Measurements from ENCODE around the gene KIF23. TPM values are rescaled to one million over a fixed set of nuclear protein-coding genes. Genes with fewer than 3 reads are reported as not detected.

KIF23 gene
- polyA plus RNA-seq, 3 donors: 1.5 to 8.1 (median 1.8) TPM

DNA sequence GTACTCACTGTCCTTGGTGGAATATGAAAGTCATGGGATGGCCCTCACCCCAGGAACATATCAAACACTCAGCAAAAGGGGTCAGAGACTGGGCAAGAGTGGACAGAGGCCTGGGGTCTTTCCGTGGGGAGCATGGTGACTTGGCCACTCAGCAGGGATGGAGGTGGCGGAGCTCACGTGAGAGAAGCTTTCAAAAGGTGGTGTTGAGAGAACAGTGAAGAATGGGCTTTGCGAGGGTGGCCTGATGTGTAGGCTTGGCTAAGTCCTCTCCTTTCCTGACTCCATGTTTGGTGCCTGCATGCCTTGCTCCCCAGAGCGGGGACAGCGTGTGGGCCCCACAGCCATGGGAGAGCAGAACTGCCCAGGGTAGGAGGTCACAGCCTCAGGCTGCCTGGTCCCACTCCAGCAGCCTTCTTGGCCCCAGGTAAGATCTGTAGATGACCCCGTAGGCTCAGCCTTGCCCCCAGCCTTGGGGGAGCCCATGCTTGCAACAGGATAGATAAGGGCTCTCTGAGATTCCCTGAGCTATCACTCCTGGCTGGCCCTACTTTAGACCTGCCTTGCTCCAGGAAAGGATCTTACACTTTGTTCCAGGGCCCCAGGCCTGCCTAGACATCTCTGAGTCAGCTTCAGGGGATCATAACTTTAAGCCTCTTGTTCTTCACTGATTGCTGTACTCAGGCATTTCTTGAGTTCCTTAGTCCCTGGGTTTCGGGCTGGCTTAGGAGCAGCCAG lies 55.5 kb downstream of the KIF23 start:
- intact Hi-C loops (cut with micrococcal nuclease): loop anchor here (10.0 kb wide), 6 partner anchors 415 to 1345 kb away; partner anchors contain the start of gene TLE3 (in 1 of the 2)
- no peak overlapping the region for H3K27ac ChIP-seq (ENCODE audit: low read depth in 1 of 2, low read length in 2 of 2)
- Mint-ChIP-seq H3K4me3 (no peak overlapping the region), H3K27ac (no peak overlapping the region), H3K9me3 (no peaks in the 10 kb centered on the region), H3K36me3 (no peaks in the 10 kb centered on the region), H3K4me1 (peaks cover 5% of the 10 kb centered on the region), H3K27me3 (ENCODE audit: low read depth in 3 of 3) (peaks cover 2 to 10% (median 2%) of the 10 kb centered on the region in 3 donors)
- no peaks in the 10 kb centered on the region for H3K27me3 ChIP-seq (ENCODE audit: control insufficient read depth in 2 of 2, insufficient read depth in 2 of 2, low read length in 2 of 2)
- no peak for DNase-seq
- H3K9me3 ChIP-seq (replicated peaks in 1 of 2; ENCODE audit: control insufficient read depth in 1 of 2, insufficient read depth in 1 of 2, low read length in 2 of 2): no peaks in the 10 kb centered on the region
- no peak overlapping the region for H3K4me3 ChIP-seq (replicated peaks in 1 of 3; ENCODE audit: low read depth in 2 of 3, low read length in 3 of 3)
- H3K36me3 ChIP-seq (replicated peaks in 1 of 2; ENCODE audit: control insufficient read depth in 1 of 2, insufficient read depth in 2 of 2, low read length in 2 of 2): no peaks in the 10 kb centered on the region
- no peak overlapping the region for H3K4me2 ChIP-seq (replicated peaks; ENCODE audit: extremely low read depth, low read length, poor library complexity, severe bottlenecking)
- H3K79me2 ChIP-seq (ENCODE audit: insufficient read depth, low read length): no peaks in the 10 kb centered on the region
- WGBS (ENCODE audit: insufficient coverage): 95% methylated on average over 7 of the region's 8 CpGs
- no peaks in the 10 kb centered on the region for H3K4me1 ChIP-seq (ENCODE audit: control insufficient read depth in 1 of 2, insufficient read depth in 2 of 2, low read length in 2 of 2)
- no peak overlapping the region for H3K9ac ChIP-seq (ENCODE audit: insufficient read depth, low read length, poor library complexity, severe bottlenecking)
- TF ChIP-seq, protein P1, sequence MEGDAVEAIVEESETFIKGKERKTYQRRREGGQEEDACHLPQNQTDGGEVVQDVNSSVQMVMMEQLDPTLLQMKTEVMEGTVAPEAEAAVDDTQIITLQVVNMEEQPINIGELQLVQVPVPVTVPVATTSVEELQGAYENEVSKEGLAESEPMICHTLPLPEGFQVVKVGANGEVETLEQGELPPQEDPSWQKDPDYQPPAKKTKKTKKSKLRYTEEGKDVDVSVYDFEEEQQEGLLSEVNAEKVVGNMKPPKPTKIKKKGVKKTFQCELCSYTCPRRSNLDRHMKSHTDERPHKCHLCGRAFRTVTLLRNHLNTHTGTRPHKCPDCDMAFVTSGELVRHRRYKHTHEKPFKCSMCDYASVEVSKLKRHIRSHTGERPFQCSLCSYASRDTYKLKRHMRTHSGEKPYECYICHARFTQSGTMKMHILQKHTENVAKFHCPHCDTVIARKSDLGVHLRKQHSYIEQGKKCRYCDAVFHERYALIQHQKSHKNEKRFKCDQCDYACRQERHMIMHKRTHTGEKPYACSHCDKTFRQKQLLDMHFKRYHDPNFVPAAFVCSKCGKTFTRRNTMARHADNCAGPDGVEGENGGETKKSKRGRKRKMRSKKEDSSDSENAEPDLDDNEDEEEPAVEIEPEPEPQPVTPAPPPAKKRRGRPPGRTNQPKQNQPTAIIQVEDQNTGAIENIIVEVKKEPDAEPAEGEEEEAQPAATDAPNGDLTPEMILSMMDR (IDR thresholded peaks at IDR 0.05): no peak
- no peaks in the 10 kb centered on the region for H4K20me1 ChIP-seq (ENCODE audit: insufficient read depth, low read length)
- H2AFZ ChIP-seq (ENCODE audit: insufficient read depth, low read depth, low read length, poor library complexity, severe bottlenecking): no peak overlapping the region

DNA sequence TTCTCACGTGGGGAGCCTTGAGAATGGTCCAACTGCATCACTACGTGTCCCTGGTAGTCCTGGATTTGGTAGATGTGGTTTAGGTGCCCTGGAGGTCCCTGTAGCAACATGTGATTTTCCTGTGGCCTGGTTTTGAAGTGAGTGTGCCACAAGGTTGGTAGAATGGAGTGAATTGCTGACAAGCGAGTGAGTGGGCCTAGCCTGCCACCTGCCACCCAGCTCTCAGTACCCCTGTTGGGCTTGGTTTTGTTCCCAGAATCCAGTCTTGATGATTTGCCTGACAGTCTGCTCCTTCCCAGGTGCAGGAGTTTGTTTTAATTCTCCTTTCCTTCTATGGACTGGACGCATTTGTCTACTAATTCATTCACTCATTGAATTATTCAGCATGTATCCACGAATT lies 57.9 kb downstream of the KIF23 start:
- H3K9ac ChIP-seq (ENCODE audit: insufficient read depth, low read length, poor library complexity, severe bottlenecking): no peak overlapping the region
- H3K27me3 Mint-ChIP-seq (ENCODE audit: low read depth in 3 of 3): peaks cover 2 to 7% (median 4%) of the 10 kb centered on the region in 3 donors
- no peaks in the 10 kb centered on the region for H3K4me1 ChIP-seq (ENCODE audit: control insufficient read depth in 1 of 2, insufficient read depth in 2 of 2, low read length in 2 of 2)
- H3K9me3 ChIP-seq (replicated peaks in 1 of 2; ENCODE audit: control insufficient read depth in 1 of 2, insufficient read depth in 1 of 2, low read length in 2 of 2): no peaks in the 10 kb centered on the region
- H3K27ac ChIP-seq (ENCODE audit: low read depth in 1 of 2, low read length in 2 of 2): no peak overlapping the region
- H3K4me1 Mint-ChIP-seq: peaks cover 5% of the 10 kb centered on the region
- no peak overlapping the region for H2AFZ ChIP-seq (ENCODE audit: insufficient read depth, low read depth, low read length, poor library complexity, severe bottlenecking)
- no peak overlapping the region for H3K4me3 ChIP-seq (replicated peaks in 1 of 3; ENCODE audit: low read depth in 2 of 3, low read length in 3 of 3)
- no peak for DNase-seq
- H3K27me3 ChIP-seq (ENCODE audit: control insufficient read depth in 2 of 2, insufficient read depth in 2 of 2, low read length in 2 of 2): no peaks in the 10 kb centered on the region
- H3K36me3 Mint-ChIP-seq: no peaks in the 10 kb centered on the region
- H3K79me2 ChIP-seq (ENCODE audit: insufficient read depth, low read length): no peaks in the 10 kb centered on the region
- no peaks in the 10 kb centered on the region for H4K20me1 ChIP-seq (ENCODE audit: insufficient read depth, low read length)
- no peak overlapping the region for H3K4me2 ChIP-seq (replicated peaks; ENCODE audit: extremely low read depth, low read length, poor library complexity, severe bottlenecking)
- H3K36me3 ChIP-seq (replicated peaks in 1 of 2; ENCODE audit: control insufficient read depth in 1 of 2, insufficient read depth in 2 of 2, low read length in 2 of 2): no peaks in the 10 kb centered on the region
- no peaks in the 10 kb centered on the region for H3K9me3 Mint-ChIP-seq
- no peak overlapping the region for H3K27ac Mint-ChIP-seq
- TF ChIP-seq, protein P1 (IDR thresholded peaks at IDR 0.05): no peak
- H3K4me3 Mint-ChIP-seq: no peak overlapping the region
- intact Hi-C loops (cut with micrococcal nuclease): loop anchor here (10.0 kb wide), 5 partner anchors 593 to 1343 kb away; partner anchors contain the start of gene TLE3 (in 1 of the 2)
- WGBS (ENCODE audit: insufficient coverage): 83% methylated on average over 3 of the region's 5 CpGs
